Prostate gland (tissue), 2 donors: ENCODE measurements around the gene CDH5.

Experiments
- CTCF ChIP-seq, 4 experiments: fragments of 200-600 bp in 2 of 4; fragments of 450-650 bp in 2 of 4; sonication (generic) in 2 of 4; IDR thresholded peaks; 1 replicate in 3 of 4; 2 replicates in 1 of 4; pipeline ENCODE4 v1.5.1; 2016 to 2019; ENCODE audit warnings: antibody characterized with exemption in 4 of 4, mild to moderate bottlenecking in 2 of 4, moderate library complexity in 2 of 4
- POLR2AphosphoS5 ChIP-seq: sonication (generic); formaldehyde crosslinking; IDR thresholded peaks from one replicate; pipeline ENCODE4 v1.6.1; 2017; ENCODE audit warnings: antibody characterized with exemption

- TF ChIP-seq CTCF (IDR thresholded peaks at IDR 0.05) (no peak), POLR2AphosphoS5 (no peak)
Observed at GRCh38 chr16:66387817-66388332, 21.4 kb downstream of the CDH5 start.
